Upper lobe of left lung (tissue), 4 donors: ENCODE results near the gene DLX4.

Experiments
- POLR2A ChIP-seq, 4 donors: fragments of 450-650 bp; IDR thresholded peaks; one replicate each; pipeline ENCODE4 v1.5.1; 2016 to 2017; ENCODE audit warnings: antibody characterized with exemption in 4 of 4, mild to moderate bottlenecking in 2 of 4
- TF ChIP-seq, protein P1 (sequence below), 6 experiments: fragments of 450-650 bp in 4 of 6; fragments of 200-600 bp in 2 of 6; sonication (generic) in 2 of 6; IDR thresholded peaks; one replicate each; pipeline ENCODE4 v1.5.1; 2016 to 2019; ENCODE audit warnings: antibody characterized with exemption in 6 of 6

- TF ChIP-seq, protein P1, sequence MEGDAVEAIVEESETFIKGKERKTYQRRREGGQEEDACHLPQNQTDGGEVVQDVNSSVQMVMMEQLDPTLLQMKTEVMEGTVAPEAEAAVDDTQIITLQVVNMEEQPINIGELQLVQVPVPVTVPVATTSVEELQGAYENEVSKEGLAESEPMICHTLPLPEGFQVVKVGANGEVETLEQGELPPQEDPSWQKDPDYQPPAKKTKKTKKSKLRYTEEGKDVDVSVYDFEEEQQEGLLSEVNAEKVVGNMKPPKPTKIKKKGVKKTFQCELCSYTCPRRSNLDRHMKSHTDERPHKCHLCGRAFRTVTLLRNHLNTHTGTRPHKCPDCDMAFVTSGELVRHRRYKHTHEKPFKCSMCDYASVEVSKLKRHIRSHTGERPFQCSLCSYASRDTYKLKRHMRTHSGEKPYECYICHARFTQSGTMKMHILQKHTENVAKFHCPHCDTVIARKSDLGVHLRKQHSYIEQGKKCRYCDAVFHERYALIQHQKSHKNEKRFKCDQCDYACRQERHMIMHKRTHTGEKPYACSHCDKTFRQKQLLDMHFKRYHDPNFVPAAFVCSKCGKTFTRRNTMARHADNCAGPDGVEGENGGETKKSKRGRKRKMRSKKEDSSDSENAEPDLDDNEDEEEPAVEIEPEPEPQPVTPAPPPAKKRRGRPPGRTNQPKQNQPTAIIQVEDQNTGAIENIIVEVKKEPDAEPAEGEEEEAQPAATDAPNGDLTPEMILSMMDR (IDR thresholded peaks at IDR 0.05) = no peak
- TF ChIP-seq POLR2A (IDR thresholded peaks at IDR 0.05) = no peak
These were observed 21.9 kb upstream of the DLX4 start for GRCh38 chr17:49946964-49947584.
